Cortex of kidney (tissue), 1 donor: ENCODE results near the gene ACHE.
"Not testable (repeated sequence)": the region's sequence is repeated elsewhere in the genome, so short reads cannot be mapped to it uniquely, and the experiment has no call there.

Experiments
- DNase-seq: peaks from one replicate; lab custom pipeline; 2025; lab: John Stamatoyannopoulos, UW

The ACHE gene

GRCh38 chr7:100895701-100895955 lies at the start of gene ACHE:
Gene ACHE (minus strand): TSS chr7:100895888. CDS start chr7:100894232, 1,656 bp downstream.
- DNase-seq = no peak

GRCh38 chr7:100944138-100944537 lies 48.5 kb upstream of the ACHE start:
- no peak for DNase-seq

GRCh38 chr7:100943693-100944092 lies 48.0 kb upstream of the ACHE start:
- no peak for DNase-seq

GRCh38 chr7:100942045-100942774 lies 46.5 kb upstream of the ACHE start:
- DNase-seq = no peak

GRCh38 chr7:100936167-100936566 lies 40.5 kb upstream of the ACHE start:
- not testable (repeated sequence) for DNase-seq

GRCh38 chr7:100935381-100935780 lies 39.7 kb upstream of the ACHE start:
- DNase-seq = not testable (repeated sequence)

- DNase-seq = no peak
Measured at GRCh38 chr7:100933734-100934133, 38.0 kb upstream of the ACHE start.

- DNase-seq = no peak
Measured at GRCh38 chr7:100929808-100930174, 34.1 kb upstream of the ACHE start.

GRCh38 chr7:100923616-100924015 lies 27.9 kb upstream of the ACHE start:
- DNase-seq = not testable (repeated sequence)

- DNase-seq = no peak
Measured at GRCh38 chr7:100921039-100921438, 25.4 kb upstream of the ACHE start.

GRCh38 chr7:100919779-100920437 lies 24.2 kb upstream of the ACHE start:
- not testable (repeated sequence) for DNase-seq

- DNase-seq = not testable (repeated sequence)
Measured at GRCh38 chr7:100919335-100919734, 23.6 kb upstream of the ACHE start.

- DNase-seq = no peak
Measured at GRCh38 chr7:100914879-100915447, 19.3 kb upstream of the ACHE start.

GRCh38 chr7:100914208-100914878 lies 18.7 kb upstream of the ACHE start:
- no peak for DNase-seq

GRCh38 chr7:100911484-100911883 lies 15.8 kb upstream of the ACHE start:
- no peak for DNase-seq

- not testable (repeated sequence) for DNase-seq
Measured at GRCh38 chr7:100910443-100910842, 14.8 kb upstream of the ACHE start.

- no peak for DNase-seq
Measured at GRCh38 chr7:100908512-100908911, 12.8 kb upstream of the ACHE start.

- no peak for DNase-seq
Measured at GRCh38 chr7:100902638-100903037, 7.0 kb upstream of the ACHE start.

GRCh38 chr7:100901921-100902332 lies 6.2 kb upstream of the ACHE start:
- no peak for DNase-seq

- no peak for DNase-seq
Measured at GRCh38 chr7:100900978-100901377, 5.3 kb upstream of the ACHE start.

- no peak for DNase-seq
Measured at GRCh38 chr7:100899432-100899831, 3.7 kb upstream of the ACHE start.

GRCh38 chr7:100897772-100898454 lies 2.2 kb upstream of the ACHE start:
- DNase-seq = no peak
